Gastrocnemius medialis (tissue), 4 donors: ENCODE results near the gene FSTL1.

Experiments used
- CTCF ChIP-seq, 5 experiments: fragments of 450-650 bp in 3 of 5; fragments of 200-600 bp in 2 of 5; sonication (generic) in 2 of 5; IDR thresholded peaks in 4 of 5; conservative IDR thresholded peaks in 1 of 5; 1 replicate in 4 of 5; 2 replicates in 1 of 5; pipeline ENCODE4 v1.5.1; 2016 to 2019; ENCODE audit warnings: antibody characterized with exemption in 5 of 5, mild to moderate bottlenecking in 3 of 5, moderate library complexity in 3 of 5
- POLR2A ChIP-seq, 2 donors: fragments of 450-650 bp; IDR thresholded peaks; one replicate each; pipeline ENCODE4 v1.6.1; 2017; ENCODE audit warnings: antibody characterized with exemption in 2 of 2, mild to moderate bottlenecking in 2 of 2, moderate library complexity in 2 of 2

- TF ChIP-seq CTCF (IDR thresholded peaks at IDR 0.05 in 4 of 5, conservative IDR thresholded peaks at IDR 0.05 in 1 of 5) (no peak), POLR2A (IDR thresholded peaks at IDR 0.05) (no peak)
Measured at GRCh38 chr3:120420360-120420759, 30.4 kb downstream of the FSTL1 start.
